Caco-2 (cell line): ENCODE measurements around the gene PCDHGB1. TPM values are rescaled to one million over a fixed set of nuclear protein-coding genes. Genes with fewer than 3 reads are reported as not detected.

Experiments
- Bru-seq: library from RNA; stranded (reverse); fragments of 400-500 nt; gene quantifications from one replicate; lab custom pipeline; 2021; lab: Mats Ljungman, UMichigan
- BruChase-seq, 2 experiments: library from RNA; stranded (reverse); fragments of 400-500 nt; gene quantifications; one replicate each; lab custom pipeline; 2021; lab: Mats Ljungman, UMichigan
- BruUV-seq: library from RNA; stranded (reverse); fragments of 400-500 nt; replicated peaks from 2 replicates; lab custom pipeline; 2021; lab: Mats Ljungman, UMichigan
- CTCF ChIA-PET: fragments of 300-600 bp; sonication (Branson Sonifier 250); formaldehyde crosslinking; loops from one replicate; lab custom pipeline; 2022; ENCODE audit warnings: antibody characterized with exemption; lab: Charles Lee
- POLR2A ChIA-PET: fragments of 300-600 bp; sonication (Branson Sonifier 250); formaldehyde crosslinking; loops from one replicate; lab custom pipeline; 2022; ENCODE audit warnings: antibody characterized with exemption; lab: Charles Lee
- DNase-seq, 2 experiments: peaks; one replicate each; pipeline versions ENCODE4 v3.0.0 to v3.0.0-alpha.2; 2020 to 2022
- H3K27me3 ChIP-seq: replicated peaks from 2 replicates; pipeline ENCODE4 v1.6.0; 2011; ENCODE audit warnings: low read length; ENCODE audit not compliant: control insufficient read depth, insufficient read depth
- H3K36me3 ChIP-seq: 2 replicates; pipeline ENCODE4 v1.5.1; 2011; ENCODE audit warnings: low read length; ENCODE audit not compliant: control insufficient read depth, insufficient read depth
- H3K4me1 ChIP-seq: fragments of 250-450 bp; sonication (Bioruptor Pico); 2 replicates; pipeline ENCODE4 v1.5.1; 2020; ENCODE audit warnings: mild to moderate bottlenecking
- H3K4me3 ChIP-seq: 2 replicates; pipeline ENCODE4 v1.5.1; 2011; ENCODE audit warnings: low read depth, mild to moderate bottlenecking, control low read depth, low read length
- H3K9me3 ChIP-seq: fragments of 250-450 bp; sonication (Bioruptor Pico); 2 replicates; pipeline ENCODE4 v1.5.1; 2020; ENCODE audit warnings: mild to moderate bottlenecking, moderate library complexity
- H3K27ac Mint-ChIP-seq: one replicate; pipeline ENCODE4 v1.8.0; 2022; ENCODE audit warnings: mixed read lengths; ENCODE audit not compliant: unreplicated experiment
- H3K27me3 Mint-ChIP-seq: one replicate; pipeline ENCODE4 v1.8.0; 2022; ENCODE audit warnings: mixed read lengths; ENCODE audit not compliant: insufficient read depth, unreplicated experiment
- H3K36me3 Mint-ChIP-seq: one replicate; pipeline ENCODE4 v1.8.0; 2022; ENCODE audit warnings: mild to moderate bottlenecking, mixed read lengths; ENCODE audit not compliant: insufficient read depth, unreplicated experiment
- H3K4me1 Mint-ChIP-seq: one replicate; pipeline ENCODE4 v1.8.0; 2022; ENCODE audit warnings: low read depth, mixed read lengths; ENCODE audit not compliant: unreplicated experiment
- H3K4me3 Mint-ChIP-seq: one replicate; pipeline ENCODE4 v1.8.0; 2022; ENCODE audit warnings: mild to moderate bottlenecking, moderate library complexity, mixed read lengths; ENCODE audit not compliant: unreplicated experiment
- H3K9me3 Mint-ChIP-seq: one replicate; pipeline ENCODE4 v1.8.0; 2022; ENCODE audit warnings: mixed read lengths; ENCODE audit not compliant: unreplicated experiment
- CTCF ChIP-seq, 2 experiments: fragments of 200-600 bp in 1 of 2; IDR thresholded peaks; 1 replicate in 1 of 2; 2 replicates in 1 of 2; pipeline versions ENCODE4 v1.5.1 to v1.8.0; 2011 to 2022; ENCODE audit warnings: antibody characterized with exemption in 1 of 2, control low read depth in 1 of 2, inconsistent platforms in 1 of 2, low read depth in 1 of 2, low read length in 1 of 2, mild to moderate bottlenecking in 1 of 2, moderate library complexity in 1 of 2; ENCODE audit not compliant: insufficient read depth in 1 of 2, severe bottlenecking in 1 of 2, unreplicated experiment in 1 of 2
- intact Hi-C: fragments of 100-400 bp; cut with micrococcal nuclease; formaldehyde crosslinking; loops from one replicate; pipeline ENCODE4 v1.10.0; 2022; ENCODE audit not compliant: unreplicated experiment
- long read RNA-seq: library from polyadenylated mRNA; stranded (forward); transcript quantifications from one replicate; pipeline ENCODE4 v2.0.0, GENCODE V29; 2022
- total RNA-seq: library from RNA; stranded (reverse); gene quantifications from 2 replicates; pipeline ENCODE4 v1.2.3, GENCODE V29; 2022

PCDHGB1 gene
- total RNA-seq (0.60 and 0.66 TPM in 2 replicates), Bru-seq, nascent RNA (percentile 34 among the genes with signal in this experiment), BruChase-seq, experiment 1, labeled RNA remaining after a 2-hour chase (percentile 44 among the genes with signal in this experiment), BruChase-seq, experiment 2, labeled RNA remaining after a 6-hour chase (percentile 51 among the genes with signal in this experiment)
- long read RNA-seq, partial matches to known transcripts, result 0 of 1 reads
- long read RNA-seq, other reads (novel, unspliced or antisense), result 0 of 1 reads

GRCh38 chr5:141349917-141350619 lies at the start of gene PCDHGB1:
Gene PCDHGB1 (plus strand): TSS chr5:141350099. CDS start chr5:141350261, 162 bp downstream.
- peak in 1 of 2 experiments; percentile 49 for DNase-seq
- intact Hi-C loops, result no loop called here
- ChIA-PET POLR2A (no interaction called here), CTCF (interaction anchor here (0.6 to 1.3 kb wide), 2 partner anchors 11 to 47 kb away, joined by 3 to 4 read pairs; partner anchors contain the start of gene PCDHGB5)
- peak within 1 kb of the TSS; percentile 64 for H3K4me3 Mint-ChIP-seq
- H3K9me3 Mint-ChIP-seq, result peaks cover 10% of the 10 kb centered on the region
- no peaks in the 10 kb centered on the region; the same call in 1 of the 2 replicates for H3K9me3 ChIP-seq
- H3K36me3 ChIP-seq, result no peaks in the 10 kb centered on the region
- no TSS peak for BruUV-seq
- H3K27ac Mint-ChIP-seq, result no peak within 1 kb of the TSS
- H3K36me3 Mint-ChIP-seq, result peaks cover 5% of the 10 kb centered on the region
- H3K27me3 Mint-ChIP-seq, result no peaks in the 10 kb centered on the region
- no peaks in the 10 kb centered on the region for H3K27me3 ChIP-seq
- TF ChIP-seq CTCF (IDR thresholded peaks at IDR 0.05; ENCODE audit: insufficient read depth in 1 of 2, low read depth in 1 of 2, low read length in 1 of 2, severe bottlenecking in 1 of 2, unreplicated experiment in 1 of 2), result peak; percentile 33 to 47
- no peaks in the 10 kb centered on the region for H3K4me1 ChIP-seq
- H3K4me3 ChIP-seq, result no peak within 1 kb of the TSS
- no peaks in the 10 kb centered on the region for H3K4me1 Mint-ChIP-seq

DNA sequence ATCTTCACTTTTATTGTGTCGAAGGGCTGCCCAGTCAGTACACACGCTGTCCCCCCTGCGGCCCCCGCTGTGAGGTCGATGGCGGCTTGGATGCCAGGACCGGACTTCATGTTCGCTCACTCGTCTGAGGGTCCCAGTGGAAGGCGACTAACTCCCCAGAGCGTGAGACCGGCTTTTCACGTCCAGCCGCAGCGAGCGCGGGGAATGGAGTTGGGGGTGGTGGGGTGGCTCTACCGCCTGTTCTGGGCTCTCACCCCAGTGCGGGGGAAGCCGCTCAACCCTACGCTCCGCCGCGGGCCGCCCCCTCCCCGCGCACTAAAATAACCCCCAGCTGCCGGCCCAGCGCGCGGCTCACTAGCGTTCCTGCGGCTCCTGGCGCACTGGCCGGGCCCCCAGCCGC lies 46.1 kb upstream of the PCDHGB1 start, which contains the start of gene SLC25A2:
Gene SLC25A2 (minus strand): TSS at position 294 of the 400 bp plus-strand sequence. CDS start 184 bp downstream, at position 110.
- Mint-ChIP-seq H3K27me3 (no peaks in the 10 kb centered on the region), H3K4me1 (no peaks in the 10 kb centered on the region), H3K4me3 (no peak within 1 kb of the TSS), H3K36me3 (no peaks in the 10 kb centered on the region), H3K9me3 (peaks cover 14% of the 10 kb centered on the region), H3K27ac (no peak within 1 kb of the TSS)
- ChIA-PET POLR2A (no interaction called here), CTCF (no interaction called here)
- BruUV-seq, result no TSS peak
- no peaks in the 10 kb centered on the region; the same call in 1 of the 2 replicates for H3K36me3 ChIP-seq
- no peaks in the 10 kb centered on the region for H3K4me1 ChIP-seq
- no peak for DNase-seq
- no peaks in the 10 kb centered on the region for H3K27me3 ChIP-seq
- H3K9me3 ChIP-seq, result no peaks in the 10 kb centered on the region
- intact Hi-C loops, result no loop called here
- no peak within 1 kb of the TSS for H3K4me3 ChIP-seq
- no peak for TF ChIP-seq CTCF (IDR thresholded peaks at IDR 0.05; ENCODE audit: insufficient read depth in 1 of 2, low read depth in 1 of 2, low read length in 1 of 2, severe bottlenecking in 1 of 2, unreplicated experiment in 1 of 2)

DNA sequence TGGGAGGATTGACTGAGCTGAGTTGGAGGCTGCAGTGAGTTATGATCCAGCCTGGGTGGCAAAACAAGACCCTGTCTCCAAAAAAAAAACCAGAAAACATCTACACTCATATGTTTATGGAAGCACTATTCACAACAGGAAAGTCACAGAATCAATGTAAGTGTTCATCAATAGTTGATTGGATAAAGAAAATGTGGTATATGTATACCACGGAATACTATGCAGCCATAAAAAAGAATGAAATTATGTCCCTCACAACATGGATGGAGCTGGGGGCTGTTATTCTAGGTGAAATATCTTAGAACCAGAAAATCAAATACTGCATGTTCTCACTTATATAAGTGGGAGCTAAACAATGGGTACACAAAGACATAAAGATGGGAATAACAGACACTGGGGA lies 43.3 kb upstream of the PCDHGB1 start:
- no peaks in the 10 kb centered on the region for H3K27me3 Mint-ChIP-seq
- no peak overlapping the region for H3K4me3 ChIP-seq
- peaks cover 4% of the 10 kb centered on the region for H3K36me3 Mint-ChIP-seq
- intact Hi-C loops, result no loop called here
- no peaks in the 10 kb centered on the region for H3K9me3 ChIP-seq
- no peaks in the 10 kb centered on the region for H3K4me1 ChIP-seq
- H3K27me3 ChIP-seq, result no peaks in the 10 kb centered on the region
- peaks cover 13% of the 10 kb centered on the region for H3K9me3 Mint-ChIP-seq
- no peak for TF ChIP-seq CTCF (IDR thresholded peaks at IDR 0.05; ENCODE audit: insufficient read depth in 1 of 2, low read depth in 1 of 2, low read length in 1 of 2, severe bottlenecking in 1 of 2, unreplicated experiment in 1 of 2)
- no peak overlapping the region for H3K4me3 Mint-ChIP-seq
- no peaks in the 10 kb centered on the region for H3K4me1 Mint-ChIP-seq
- ChIA-PET POLR2A (no interaction called here), CTCF (no interaction called here)
- no peak for DNase-seq
- H3K27ac Mint-ChIP-seq, result no peak overlapping the region
- H3K36me3 ChIP-seq, result no peaks in the 10 kb centered on the region
- BruUV-seq, result no TSS peak
